Loucy (cell line): Measurements from ENCODE around the gene PHF20.

Experiments
- EZH2phosphoT487 ChIP-seq: fragments of 200-600 bp; IDR thresholded peaks from 2 replicates; pipeline ENCODE4 v1.6.1; 2018; ENCODE audit warnings: antibody characterized with exemption, mild to moderate bottlenecking, moderate library complexity, borderline replicate concordance
- TF ChIP-seq, protein P1 (sequence below): fragments of 200-600 bp; sonication (generic); conservative IDR thresholded peaks from 2 replicates; pipeline ENCODE4 v1.5.1; 2014; ENCODE audit warnings: mild to moderate bottlenecking, antibody characterized with exemption, low read length

GRCh38 chr20:35899064-35899463 lies 127.2 kb downstream of the PHF20 start:
- no peak for TF ChIP-seq EZH2phosphoT487
- TF ChIP-seq, protein P1, sequence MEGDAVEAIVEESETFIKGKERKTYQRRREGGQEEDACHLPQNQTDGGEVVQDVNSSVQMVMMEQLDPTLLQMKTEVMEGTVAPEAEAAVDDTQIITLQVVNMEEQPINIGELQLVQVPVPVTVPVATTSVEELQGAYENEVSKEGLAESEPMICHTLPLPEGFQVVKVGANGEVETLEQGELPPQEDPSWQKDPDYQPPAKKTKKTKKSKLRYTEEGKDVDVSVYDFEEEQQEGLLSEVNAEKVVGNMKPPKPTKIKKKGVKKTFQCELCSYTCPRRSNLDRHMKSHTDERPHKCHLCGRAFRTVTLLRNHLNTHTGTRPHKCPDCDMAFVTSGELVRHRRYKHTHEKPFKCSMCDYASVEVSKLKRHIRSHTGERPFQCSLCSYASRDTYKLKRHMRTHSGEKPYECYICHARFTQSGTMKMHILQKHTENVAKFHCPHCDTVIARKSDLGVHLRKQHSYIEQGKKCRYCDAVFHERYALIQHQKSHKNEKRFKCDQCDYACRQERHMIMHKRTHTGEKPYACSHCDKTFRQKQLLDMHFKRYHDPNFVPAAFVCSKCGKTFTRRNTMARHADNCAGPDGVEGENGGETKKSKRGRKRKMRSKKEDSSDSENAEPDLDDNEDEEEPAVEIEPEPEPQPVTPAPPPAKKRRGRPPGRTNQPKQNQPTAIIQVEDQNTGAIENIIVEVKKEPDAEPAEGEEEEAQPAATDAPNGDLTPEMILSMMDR = no peak
